ENCODE measurements around the gene XRCC3.

Gene XRCC3

GRCh38 chr14:103726474-103726873 lies 11.2 kb upstream of the XRCC3 start:
- no peak for DNase-seq (ENCODE audit: low read depth)
- TF ChIP-seq, protein P1, sequence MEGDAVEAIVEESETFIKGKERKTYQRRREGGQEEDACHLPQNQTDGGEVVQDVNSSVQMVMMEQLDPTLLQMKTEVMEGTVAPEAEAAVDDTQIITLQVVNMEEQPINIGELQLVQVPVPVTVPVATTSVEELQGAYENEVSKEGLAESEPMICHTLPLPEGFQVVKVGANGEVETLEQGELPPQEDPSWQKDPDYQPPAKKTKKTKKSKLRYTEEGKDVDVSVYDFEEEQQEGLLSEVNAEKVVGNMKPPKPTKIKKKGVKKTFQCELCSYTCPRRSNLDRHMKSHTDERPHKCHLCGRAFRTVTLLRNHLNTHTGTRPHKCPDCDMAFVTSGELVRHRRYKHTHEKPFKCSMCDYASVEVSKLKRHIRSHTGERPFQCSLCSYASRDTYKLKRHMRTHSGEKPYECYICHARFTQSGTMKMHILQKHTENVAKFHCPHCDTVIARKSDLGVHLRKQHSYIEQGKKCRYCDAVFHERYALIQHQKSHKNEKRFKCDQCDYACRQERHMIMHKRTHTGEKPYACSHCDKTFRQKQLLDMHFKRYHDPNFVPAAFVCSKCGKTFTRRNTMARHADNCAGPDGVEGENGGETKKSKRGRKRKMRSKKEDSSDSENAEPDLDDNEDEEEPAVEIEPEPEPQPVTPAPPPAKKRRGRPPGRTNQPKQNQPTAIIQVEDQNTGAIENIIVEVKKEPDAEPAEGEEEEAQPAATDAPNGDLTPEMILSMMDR (conservative IDR thresholded peaks at IDR 0.05; ENCODE audit: control insufficient read depth, insufficient read depth, low read depth, low read length) = no peak
- no peak overlapping the region for H3K4me3 ChIP-seq (ENCODE audit: control insufficient read depth, low read depth, low read length)

- no peak overlapping the region for H3K4me3 ChIP-seq (ENCODE audit: control insufficient read depth, low read depth, low read length)
- TF ChIP-seq, protein P1 (conservative IDR thresholded peaks at IDR 0.05; ENCODE audit: control insufficient read depth, insufficient read depth, low read depth, low read length) = no peak
- DNase-seq (ENCODE audit: low read depth) = no peak
These were observed 10.6 kb upstream of the XRCC3 start for GRCh38 chr14:103725739-103726395.

GRCh38 chr14:103725001-103725682 lies 9.9 kb upstream of the XRCC3 start:
- H3K4me3 ChIP-seq (ENCODE audit: control insufficient read depth, low read depth, low read length) = no peak overlapping the region
- TF ChIP-seq, protein P1 (conservative IDR thresholded peaks at IDR 0.05; ENCODE audit: control insufficient read depth, insufficient read depth, low read depth, low read length) = no peak
- no peak for DNase-seq (ENCODE audit: low read depth)

GRCh38 chr14:103724116-103724515 lies 8.9 kb upstream of the XRCC3 start:
- H3K4me3 ChIP-seq (ENCODE audit: control insufficient read depth, low read depth, low read length) = no peak overlapping the region
- TF ChIP-seq, protein P1 (conservative IDR thresholded peaks at IDR 0.05; ENCODE audit: control insufficient read depth, insufficient read depth, low read depth, low read length) = no peak
- peak; percentile 64 for DNase-seq (ENCODE audit: low read depth)

DNA sequence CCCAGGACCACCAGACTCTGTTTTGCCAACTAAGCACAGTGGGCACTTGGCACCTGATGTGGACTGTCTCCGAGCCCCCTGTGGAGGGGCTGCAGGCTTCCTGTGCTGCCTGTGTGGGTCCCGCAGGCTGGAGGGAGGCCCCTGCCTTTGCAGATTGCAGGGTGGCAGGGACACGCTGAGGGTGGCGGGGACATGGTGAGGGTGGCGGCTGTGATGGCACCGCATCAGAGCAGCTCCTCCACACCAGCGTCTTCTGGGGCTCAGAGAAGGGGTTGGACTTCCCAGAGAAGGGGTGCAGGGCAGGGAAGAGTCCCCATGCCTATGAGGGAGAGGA lies 8.5 kb upstream of the XRCC3 start:
- no peak for DNase-seq (ENCODE audit: low read depth)
- TF ChIP-seq, protein P1 (conservative IDR thresholded peaks at IDR 0.05; ENCODE audit: control insufficient read depth, insufficient read depth, low read depth, low read length) = no peak
- H3K4me3 ChIP-seq (ENCODE audit: control insufficient read depth, low read depth, low read length) = no peak overlapping the region

- TF ChIP-seq, protein P1 (conservative IDR thresholded peaks at IDR 0.05; ENCODE audit: control insufficient read depth, insufficient read depth, low read depth, low read length) = no peak
- peak; percentile 85 for DNase-seq (ENCODE audit: low read depth)
- H3K4me3 ChIP-seq (ENCODE audit: control insufficient read depth, low read depth, low read length) = no peak overlapping the region
These were observed 6.3 kb upstream of the XRCC3 start for GRCh38 chr14:103721334-103722120.
